ENCODE data around the gene NUDT17. TPM values are rescaled to one million over a fixed set of nuclear protein-coding genes. Genes with fewer than 3 reads are reported as not detected.

NUDT17 gene
- total and polyA plus RNA-seq, 9 of the 15 experiments (the other 6 are each of a cell fraction or from before 2014, with no cell fraction given): 2.1 to 10.0 (median 6.1) TPM

GRCh38 chr1:145823565-145824498, 21.6 kb upstream of the NUDT17 start, which contains the start of the genes POLR3C and RNF115 (continued):
- TF ChIP-seq KDM5B (IDR thresholded peaks at IDR 0.05; ENCODE audit: insufficient replicate concordance, low read depth, low read length) (peak; percentile 85), POLR2H (tag; IDR thresholded peaks at IDR 0.05; ENCODE audit: low read depth) (peak; percentile 83), RREB1 (CRISPR knock-in tag; IDR thresholded peaks at IDR 0.05) (peak; percentile 65; the same call in 1 of the 2 replicates), FOXK1 (CRISPR knock-in tag; IDR thresholded peaks at IDR 0.05; ENCODE audit: borderline replicate concordance) (peak; percentile 89; the same call in 1 of the 2 replicates), KDM4B (IDR thresholded peaks at IDR 0.05; ENCODE audit: borderline replicate concordance in 2 of 2, low read depth in 1 of 2) (peak in 1 of 2 experiments; percentile 38; a peak in 1 of 4 replicates), NBN (IDR thresholded peaks at IDR 0.05; ENCODE audit: low read depth) (0 out of 2 replicates have a peak, but pooled peaks have one; percentile 57), CBX3 (IDR thresholded peaks at IDR 0.05; ENCODE audit: borderline replicate concordance in 1 of 2, low read length in 2 of 2) (peak in 1 of 2 experiments; percentile 11; a peak in 1 of 3 replicates), RAD51 (IDR thresholded peaks at IDR 0.05; ENCODE audit: borderline replicate concordance, low read depth) (peak; percentile 80), SIN3A (IDR thresholded peaks at IDR 0.05; ENCODE audit: borderline replicate concordance in 2 of 2, control insufficient read depth in 1 of 2, low read depth in 2 of 2, low read length in 2 of 2) (peak in 1 of 2 experiments; percentile 82; a peak in 1 of 4 replicates), ATF7 (IDR thresholded peaks at IDR 0.05) (peak; percentile 75), CREB3L1 (IDR thresholded peaks at IDR 0.05; ENCODE audit: borderline replicate concordance, low read depth) (peak; percentile 88), ERF (CRISPR knock-in tag; IDR thresholded peaks at IDR 0.05) (0 out of 2 replicates have a peak, but pooled peaks have one; percentile 12), TFE3 (CRISPR knock-in tag; IDR thresholded peaks at IDR 0.05) (peak; percentile 98), PREB (CRISPR knock-in tag; IDR thresholded peaks at IDR 0.05) (no peak; the same call in 1 of the 2 replicates)
